Keratinocyte (primary cell): ENCODE measurements around the gene SNAI3. TPM values are rescaled to one million over a fixed set of nuclear protein-coding genes. Genes with fewer than 3 reads are reported as not detected.

Experiments used
- DNase-seq: peaks from one replicate; pipeline ENCODE4 v3.0.0-alpha.2; 2011; ENCODE audit warnings: low read depth, missing footprints, low spot score
- FAIRE-seq: peaks from 2 replicates; lab custom pipeline; 2011; peaks lifted over from hg19 to GRCh38; lab: Jason Lieb, UNC
- H2AFZ ChIP-seq: 2 replicates; pipeline ENCODE4 v1.6.0; 2012; ENCODE audit warnings: low read length, control low read depth, inconsistent platforms; ENCODE audit not compliant: control insufficient read depth
- H3K27ac ChIP-seq: 2 replicates; pipeline ENCODE4 v1.5.1; 2011; ENCODE audit warnings: low read length; ENCODE audit not compliant: control insufficient read depth, insufficient read depth
- H3K27me3 ChIP-seq: 3 replicates; pipeline ENCODE4 v1.6.0; 2011; ENCODE audit warnings: low read length; ENCODE audit not compliant: control insufficient read depth, insufficient read depth; ENCODE audit errors: extremely low read depth
- H3K36me3 ChIP-seq, 2 experiments: 2 replicates in 1 of 2; 3 replicates in 1 of 2; pipeline ENCODE4 v1.5.1; 2011; ENCODE audit warnings: low read length in 2 of 2, mild to moderate bottlenecking in 1 of 2; ENCODE audit not compliant: control insufficient read depth in 2 of 2, insufficient read depth in 2 of 2; ENCODE audit errors: extremely low read depth in 1 of 2
- H3K4me1 ChIP-seq: 3 replicates; pipeline ENCODE4 v1.5.1; 2011; ENCODE audit warnings: low read length; ENCODE audit not compliant: control insufficient read depth, insufficient read depth; ENCODE audit errors: extremely low read depth
- H3K4me2 ChIP-seq: 3 replicates; pipeline ENCODE4 v1.6.0; 2011; ENCODE audit warnings: low read depth, low read length; ENCODE audit not compliant: control insufficient read depth, insufficient read depth; ENCODE audit errors: extremely low read depth
- H3K4me3 ChIP-seq, 3 experiments: fragments of 200-600 bp in 1 of 3; sonication (generic) in 1 of 3; 2 replicates in 2 of 3; 3 replicates in 1 of 3; pipeline ENCODE4 v1.5.1; 2011 to 2016; ENCODE audit warnings: low read length in 3 of 3, mild to moderate bottlenecking in 3 of 3, control low read depth in 2 of 3, inconsistent platforms in 1 of 3, low read depth in 1 of 3, mixed read lengths in 1 of 3, mixed run types in 1 of 3, moderate library complexity in 1 of 3; ENCODE audit not compliant: control insufficient read depth in 2 of 3, insufficient read depth in 2 of 3; ENCODE audit errors: extremely low read depth in 1 of 3
- H3K79me2 ChIP-seq: 2 replicates; pipeline ENCODE4 v1.6.0; 2012; ENCODE audit warnings: low read length; ENCODE audit not compliant: control insufficient read depth, insufficient read depth
- H3K9ac ChIP-seq: 3 replicates; pipeline ENCODE4 v1.6.0; 2011; ENCODE audit warnings: low read length; ENCODE audit not compliant: control insufficient read depth, insufficient read depth; ENCODE audit errors: extremely low read depth
- H3K9me1 ChIP-seq: 3 replicates; pipeline ENCODE4 v1.6.0; 2011; ENCODE audit warnings: low read length; ENCODE audit not compliant: control insufficient read depth, insufficient read depth; ENCODE audit errors: extremely low read depth
- H3K9me3 ChIP-seq: 2 replicates; pipeline ENCODE4 v1.5.1; 2012; ENCODE audit warnings: low read depth, low read length; ENCODE audit not compliant: control insufficient read depth
- H4K20me1 ChIP-seq: 3 replicates; pipeline ENCODE4 v1.6.0; 2011; ENCODE audit warnings: low read length; ENCODE audit not compliant: control insufficient read depth, insufficient read depth; ENCODE audit errors: extremely low read depth
- EZH2 ChIP-seq: IDR thresholded peaks from one replicate; pipeline ENCODE4 v1.6.1; 2012; ENCODE audit warnings: inconsistent platforms, mild to moderate bottlenecking, low read length, moderate library complexity
- dilution Hi-C: fragments of 300-500 bp; cut with MboI; formaldehyde crosslinking; loops from one replicate; pipeline ENCODE4 v1.7.0; 2020; ENCODE audit warnings: low sequenced_read_pairs; ENCODE audit not compliant: extremely low pct_ligation_motif_present
- polyA plus RNA-seq, 5 experiments: library from polyadenylated mRNA; depleted of rRNA in 3 of 5; stranded (reverse) in 3 of 5; stranded (forward) in 1 of 5; unstranded in 1 of 5; fragments of >200 nt; gene quantifications; 1 replicate in 1 of 5; 2 replicates in 3 of 5; 3 replicates in 1 of 5; pipeline versions ENCODE4 v1.2.1 to v1.2.3, GENCODE V29; 2011 to 2012; ENCODE audit warnings: missing spikeins in 2 of 5, low read depth in 1 of 5, low replicate concordance in 1 of 5
- TF ChIP-seq, protein P1 (sequence below), 3 experiments: IDR thresholded peaks in 1 of 3; conservative IDR thresholded peaks in 1 of 3; optimal IDR thresholded peaks in 1 of 3; 2 replicates in 2 of 3; 3 replicates in 1 of 3; pipeline versions ENCODE3 to v1.5.1; 2011; ENCODE audit warnings: low read length in 3 of 3, mild to moderate bottlenecking in 3 of 3, moderate library complexity in 2 of 3, control low read depth in 1 of 3, inconsistent platforms in 1 of 3; ENCODE audit not compliant: insufficient read depth in 2 of 3; ENCODE audit errors: extremely low read depth in 1 of 3

The SNAI3 gene
- polyA plus RNA-seq, 1 donor (not counting 4 experiments of a cell fraction or from before 2014, with no cell fraction given), result not detected

DNA sequence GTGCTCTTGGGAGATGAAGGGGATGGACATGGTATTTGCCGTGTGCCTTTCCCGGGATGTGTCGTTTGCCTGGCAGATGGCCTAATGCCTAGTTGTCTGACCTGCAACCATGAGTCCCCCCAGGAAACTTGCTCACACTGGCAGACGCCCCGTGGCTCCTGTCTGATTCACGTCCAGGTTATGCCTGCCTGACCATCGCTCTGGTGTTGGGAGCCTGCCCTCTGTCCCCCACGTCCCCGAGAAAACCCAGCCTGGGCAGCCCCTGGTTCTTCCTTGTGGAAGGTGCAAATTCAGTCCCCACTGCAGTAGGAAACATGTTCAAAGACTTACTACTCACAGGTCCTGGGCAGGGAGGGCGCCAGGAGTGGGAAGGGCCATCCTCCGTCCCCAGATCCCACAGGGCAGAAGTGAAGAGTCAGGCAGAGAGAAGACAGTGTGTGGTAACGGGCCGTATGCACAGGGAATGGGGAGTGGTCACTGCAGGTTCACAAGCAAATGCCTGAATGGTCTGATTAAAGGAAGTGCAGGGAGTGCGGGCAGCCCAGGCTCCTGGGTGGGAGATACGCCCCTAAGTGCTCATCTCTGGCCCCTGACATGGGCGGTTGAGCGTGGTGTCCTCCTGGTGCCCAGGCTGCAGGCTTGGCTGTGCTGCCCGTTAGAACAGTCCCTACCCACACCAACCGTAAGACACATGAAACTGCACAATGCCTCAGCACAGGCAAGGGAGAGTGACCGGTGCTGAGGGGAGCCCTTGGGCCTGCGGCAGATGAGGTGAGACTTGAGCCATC, 4.2 kb upstream of the SNAI3 start:
- peaks cover 74% of the 10 kb centered on the region for H3K27me3 ChIP-seq
- dilution Hi-C loops, result no loop called here

DNA sequence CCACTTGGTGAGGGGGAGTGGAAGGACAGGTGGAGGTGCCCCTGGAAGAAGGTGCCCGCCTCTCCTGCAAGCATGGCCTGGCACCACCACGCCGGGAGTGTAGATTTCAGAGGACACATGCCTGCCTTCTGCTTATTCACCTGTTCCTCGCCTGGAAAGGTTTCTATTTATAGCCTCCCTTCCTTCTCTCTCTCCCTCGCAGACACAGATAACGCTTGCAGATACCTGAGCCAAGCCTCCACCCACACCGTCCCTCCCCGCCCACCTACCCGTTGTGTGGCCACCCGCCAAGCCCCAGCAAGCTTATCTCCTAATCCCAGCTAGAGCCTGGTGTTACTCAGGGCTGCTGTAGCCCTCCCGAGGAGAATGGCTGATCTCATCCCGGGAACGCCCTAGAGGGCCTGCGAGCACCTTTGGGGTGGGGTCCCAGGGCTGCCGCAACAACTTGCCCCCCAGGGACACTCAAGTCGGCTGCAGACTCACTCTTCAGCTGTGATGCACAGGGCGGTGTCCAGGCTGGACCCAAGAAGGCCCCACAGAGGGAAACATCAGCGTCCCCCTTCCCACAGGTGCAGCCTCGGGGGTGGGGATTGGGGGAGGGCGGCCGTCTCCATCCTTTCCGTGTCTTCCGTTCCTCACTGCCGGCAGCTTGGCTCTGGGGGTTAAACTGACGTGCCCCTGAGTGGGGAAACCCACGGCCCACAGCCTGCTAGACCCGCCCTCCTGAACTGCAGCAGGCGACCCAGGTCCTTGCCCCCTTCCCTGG, 1.9 kb upstream of the SNAI3 start:
- Histone ChIP-seq H3K27me3 (peaks cover 71% of the 10 kb centered on the region), H2AFZ (no peak overlapping the region), H3K9me1 (no peaks in the 10 kb centered on the region), H4K20me1 (peaks cover 2% of the 10 kb centered on the region), H3K4me2 (no peak overlapping the region), H3K27ac (no peak overlapping the region), H3K4me3 (no peak overlapping the region), H3K4me1 (peaks cover 14% of the 10 kb centered on the region), H3K79me2 (no peaks in the 10 kb centered on the region), H3K9me3 (no peaks in the 10 kb centered on the region), H3K9ac (no peak overlapping the region), H3K36me3 (no peaks in the 10 kb centered on the region)
- DNase-seq, result no peak
- dilution Hi-C loops, result no loop called here
- TF ChIP-seq, protein P1, sequence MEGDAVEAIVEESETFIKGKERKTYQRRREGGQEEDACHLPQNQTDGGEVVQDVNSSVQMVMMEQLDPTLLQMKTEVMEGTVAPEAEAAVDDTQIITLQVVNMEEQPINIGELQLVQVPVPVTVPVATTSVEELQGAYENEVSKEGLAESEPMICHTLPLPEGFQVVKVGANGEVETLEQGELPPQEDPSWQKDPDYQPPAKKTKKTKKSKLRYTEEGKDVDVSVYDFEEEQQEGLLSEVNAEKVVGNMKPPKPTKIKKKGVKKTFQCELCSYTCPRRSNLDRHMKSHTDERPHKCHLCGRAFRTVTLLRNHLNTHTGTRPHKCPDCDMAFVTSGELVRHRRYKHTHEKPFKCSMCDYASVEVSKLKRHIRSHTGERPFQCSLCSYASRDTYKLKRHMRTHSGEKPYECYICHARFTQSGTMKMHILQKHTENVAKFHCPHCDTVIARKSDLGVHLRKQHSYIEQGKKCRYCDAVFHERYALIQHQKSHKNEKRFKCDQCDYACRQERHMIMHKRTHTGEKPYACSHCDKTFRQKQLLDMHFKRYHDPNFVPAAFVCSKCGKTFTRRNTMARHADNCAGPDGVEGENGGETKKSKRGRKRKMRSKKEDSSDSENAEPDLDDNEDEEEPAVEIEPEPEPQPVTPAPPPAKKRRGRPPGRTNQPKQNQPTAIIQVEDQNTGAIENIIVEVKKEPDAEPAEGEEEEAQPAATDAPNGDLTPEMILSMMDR (optimal IDR thresholded peaks at IDR 0.05 in 1 of 3, IDR thresholded peaks at IDR 0.05 in 1 of 3, conservative IDR thresholded peaks at IDR 0.05 in 1 of 3; ENCODE audit: extremely low read depth in 1 of 3, insufficient read depth in 2 of 3, low read length in 3 of 3), result no peak
- TF ChIP-seq EZH2, result peak; percentile 23
- no peak for FAIRE-seq

More for the DNA sequence above, 4.2 kb upstream of the SNAI3 start:
- no peak overlapping the region for H3K4me2 ChIP-seq
- H3K4me1 ChIP-seq, result peaks cover 7% of the 10 kb centered on the region
- H3K9ac ChIP-seq, result no peak overlapping the region
- H3K27ac ChIP-seq, result no peak overlapping the region
- no peak overlapping the region for H2AFZ ChIP-seq
- no peaks in the 10 kb centered on the region for H3K36me3 ChIP-seq
- H3K9me1 ChIP-seq, result no peaks in the 10 kb centered on the region
- no peak overlapping the region for H3K4me3 ChIP-seq
- FAIRE-seq (no peak), DNase-seq (no peak)
- no peaks in the 10 kb centered on the region for H3K79me2 ChIP-seq
- no peaks in the 10 kb centered on the region for H3K9me3 ChIP-seq
- no peak for TF ChIP-seq EZH2
- TF ChIP-seq, protein P1 (optimal IDR thresholded peaks at IDR 0.05 in 1 of 3, IDR thresholded peaks at IDR 0.05 in 1 of 3, conservative IDR thresholded peaks at IDR 0.05 in 1 of 3; ENCODE audit: extremely low read depth in 1 of 3, insufficient read depth in 2 of 3, low read length in 3 of 3), result no peak
- peaks cover 2% of the 10 kb centered on the region for H4K20me1 ChIP-seq
